Type B pancreatic cell (in vitro differentiated cells): ENCODE data around the gene GABARAPL2. TPM values are rescaled to one million over a fixed set of nuclear protein-coding genes. Genes with fewer than 3 reads are reported as not detected.

Experiments
- DNase-seq: peaks from one replicate; pipeline ENCODE4 v3.0.0; 2021; ENCODE audit warnings: mixed read lengths; ENCODE audit not compliant: unreplicated experiment; ENCODE audit errors: extremely low spot score
- H3K27ac Mint-ChIP-seq: 2 replicates; pipeline ENCODE4 v1.8.0; 2021; ENCODE audit warnings: mild to moderate bottlenecking, mixed read lengths
- H3K27me3 Mint-ChIP-seq: 2 replicates; pipeline ENCODE4 v1.8.0; 2021; ENCODE audit warnings: mixed read lengths
- H3K36me3 Mint-ChIP-seq: 2 replicates; pipeline ENCODE4 v1.8.0; 2021; ENCODE audit warnings: mixed read lengths
- H3K4me1 Mint-ChIP-seq: one replicate; pipeline ENCODE4 v1.8.0; 2021; ENCODE audit warnings: mixed read lengths; ENCODE audit not compliant: unreplicated experiment
- H3K4me3 Mint-ChIP-seq: 2 replicates; pipeline ENCODE4 v1.8.0; 2021; ENCODE audit warnings: mild to moderate bottlenecking, mixed read lengths
- H3K9me3 Mint-ChIP-seq: 2 replicates; pipeline ENCODE4 v1.8.0; 2021; ENCODE audit warnings: mixed read lengths
- total RNA-seq: library from RNA; stranded (reverse); gene quantifications from 2 replicates; pipeline ENCODE4 v1.2.1, GENCODE V29; 2021; ENCODE audit warnings: low replicate concordance
- TF ChIP-seq, protein P1 (sequence below): fragments of 200-600 bp; sonication (generic); conservative IDR thresholded peaks from 2 replicates; pipeline ENCODE4 v1.5.0; 2021; ENCODE audit warnings: antibody characterized with exemption, mild to moderate bottlenecking

GABARAPL2 gene
- total RNA-seq, 1 donor from 2014 or later: 85.6 TPM

- no peak for DNase-seq
- H3K9me3 Mint-ChIP-seq: no peaks in the 10 kb centered on the region
- H3K27ac Mint-ChIP-seq: peak overlapping the region; percentile 73
- H3K36me3 Mint-ChIP-seq: no peaks in the 10 kb centered on the region
- H3K4me3 Mint-ChIP-seq: peak overlapping the region; percentile 20
- H3K4me1 Mint-ChIP-seq: peaks cover 13% of the 10 kb centered on the region
- H3K27me3 Mint-ChIP-seq: peaks cover 9% of the 10 kb centered on the region
- TF ChIP-seq, protein P1, sequence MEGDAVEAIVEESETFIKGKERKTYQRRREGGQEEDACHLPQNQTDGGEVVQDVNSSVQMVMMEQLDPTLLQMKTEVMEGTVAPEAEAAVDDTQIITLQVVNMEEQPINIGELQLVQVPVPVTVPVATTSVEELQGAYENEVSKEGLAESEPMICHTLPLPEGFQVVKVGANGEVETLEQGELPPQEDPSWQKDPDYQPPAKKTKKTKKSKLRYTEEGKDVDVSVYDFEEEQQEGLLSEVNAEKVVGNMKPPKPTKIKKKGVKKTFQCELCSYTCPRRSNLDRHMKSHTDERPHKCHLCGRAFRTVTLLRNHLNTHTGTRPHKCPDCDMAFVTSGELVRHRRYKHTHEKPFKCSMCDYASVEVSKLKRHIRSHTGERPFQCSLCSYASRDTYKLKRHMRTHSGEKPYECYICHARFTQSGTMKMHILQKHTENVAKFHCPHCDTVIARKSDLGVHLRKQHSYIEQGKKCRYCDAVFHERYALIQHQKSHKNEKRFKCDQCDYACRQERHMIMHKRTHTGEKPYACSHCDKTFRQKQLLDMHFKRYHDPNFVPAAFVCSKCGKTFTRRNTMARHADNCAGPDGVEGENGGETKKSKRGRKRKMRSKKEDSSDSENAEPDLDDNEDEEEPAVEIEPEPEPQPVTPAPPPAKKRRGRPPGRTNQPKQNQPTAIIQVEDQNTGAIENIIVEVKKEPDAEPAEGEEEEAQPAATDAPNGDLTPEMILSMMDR: no peak
Observed at GRCh38 chr16:75558846-75559401, 7.3 kb upstream of the GABARAPL2 start.

- peaks cover 13% of the 10 kb centered on the region for H3K27me3 Mint-ChIP-seq
- TF ChIP-seq, protein P1: no peak
- H3K27ac Mint-ChIP-seq: peak overlapping the region; percentile 85
- no peaks in the 10 kb centered on the region for H3K9me3 Mint-ChIP-seq
- H3K4me1 Mint-ChIP-seq: peaks cover 14% of the 10 kb centered on the region
- H3K36me3 Mint-ChIP-seq: no peaks in the 10 kb centered on the region
- H3K4me3 Mint-ChIP-seq: peak overlapping the region; percentile 5
- DNase-seq: no peak
Observed at GRCh38 chr16:75559564-75560372, 6.4 kb upstream of the GABARAPL2 start.

DNA sequence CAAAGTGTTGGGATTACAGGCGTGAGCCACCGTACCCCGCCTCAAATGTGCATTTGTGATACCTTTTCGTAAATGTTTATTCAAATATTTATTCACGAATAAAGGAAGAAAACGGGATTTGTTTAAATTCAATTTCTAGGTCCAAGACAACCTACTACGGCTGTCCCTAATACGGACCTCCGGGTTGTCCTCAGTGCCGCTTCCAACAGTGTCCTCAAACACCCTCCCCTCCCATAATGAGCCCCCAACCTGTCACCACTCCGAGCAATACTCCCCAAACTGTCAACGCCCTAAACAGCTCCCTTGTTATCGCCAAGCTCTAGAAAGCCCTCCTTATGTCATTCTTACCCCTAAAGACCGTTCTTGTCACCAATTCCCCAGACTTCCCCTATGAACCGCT, 539 bp upstream of the GABARAPL2 start:
- Mint-ChIP-seq H3K27ac (peak overlapping the region; percentile 98), H3K4me3 (peak overlapping the region; percentile 100), H3K9me3 (no peaks in the 10 kb centered on the region), H3K27me3 (peaks cover 17% of the 10 kb centered on the region), H3K36me3 (peaks cover 3% of the 10 kb centered on the region), H3K4me1 (peaks cover 17% of the 10 kb centered on the region)
- TF ChIP-seq, protein P1: no peak
- DNase-seq: no peak

DNA sequence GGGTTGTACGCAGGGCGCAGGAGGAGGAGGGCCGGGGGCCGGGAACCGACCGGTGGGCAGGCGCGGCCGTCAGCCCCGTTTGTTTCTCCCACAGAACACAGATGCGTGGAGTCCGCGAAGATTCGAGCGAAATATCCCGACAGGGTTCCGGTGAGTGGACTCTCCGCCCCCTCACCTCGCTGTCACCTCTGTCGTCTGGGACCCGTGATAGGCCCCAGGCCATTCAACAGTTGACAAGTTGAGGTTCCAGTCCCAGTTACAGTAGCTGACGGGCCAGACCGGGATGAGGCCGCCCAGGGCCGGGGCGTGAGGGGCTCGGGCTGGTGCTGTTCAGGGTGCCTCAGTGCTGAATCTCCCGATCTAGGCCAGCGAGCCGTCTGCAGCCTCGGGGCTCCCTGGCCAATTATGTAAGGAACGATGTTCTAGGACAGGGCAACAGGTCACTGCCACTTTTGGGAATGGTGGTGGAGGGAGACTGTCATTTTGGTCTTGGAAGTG, 628 bp downstream of the GABARAPL2 start:
- Mint-ChIP-seq H3K4me1 (peaks cover 17% of the 10 kb centered on the region), H3K36me3 (peaks cover 3% of the 10 kb centered on the region), H3K27me3 (peaks cover 17% of the 10 kb centered on the region), H3K9me3 (no peaks in the 10 kb centered on the region), H3K4me3 (peak overlapping the region; percentile 100), H3K27ac (peak overlapping the region; percentile 68)
- TF ChIP-seq, protein P1: no peak
- no peak for DNase-seq

DNA sequence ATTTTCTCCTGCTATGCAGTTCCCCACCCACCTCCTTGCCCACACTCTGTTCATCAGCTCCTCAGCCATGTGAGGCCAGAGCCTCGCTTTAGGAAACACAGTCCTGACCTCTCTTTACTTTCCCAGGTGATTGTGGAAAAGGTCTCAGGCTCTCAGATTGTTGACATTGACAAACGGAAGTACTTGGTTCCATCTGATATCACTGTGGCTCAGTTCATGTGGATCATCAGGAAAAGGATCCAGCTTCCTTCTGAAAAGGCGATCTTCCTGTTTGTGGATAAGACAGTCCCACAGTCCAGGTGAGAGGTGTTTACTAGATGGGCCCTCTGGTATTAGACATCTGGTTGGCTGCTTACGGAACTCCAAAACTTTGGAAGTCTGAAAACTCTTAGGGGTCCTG, 1.7 kb downstream of the GABARAPL2 start:
- DNase-seq: no peak
- Mint-ChIP-seq H3K27me3 (peaks cover 14% of the 10 kb centered on the region), H3K4me1 (peaks cover 17% of the 10 kb centered on the region), H3K36me3 (peaks cover 3% of the 10 kb centered on the region), H3K4me3 (peak overlapping the region; percentile 100), H3K9me3 (no peaks in the 10 kb centered on the region), H3K27ac (peak overlapping the region; percentile 68)
- TF ChIP-seq, protein P1: no peak
